ENCODE data around the gene EFCAB13.

- TF ChIP-seq CTCF (IDR thresholded peaks at IDR 0.05) (no peak), EZH2phosphoT487 (IDR thresholded peaks at IDR 0.05) (no peak)
Observed at GRCh38 chr17:47427985-47428384, 104.2 kb downstream of the EFCAB13 start.

Data from neural progenitor cell (in vitro differentiated cells).